H1 (cell line): ENCODE results near the gene NKAIN2. TPM values are rescaled to one million over a fixed set of nuclear protein-coding genes. Genes with fewer than 3 reads are reported as not detected.

ENCODE experiments used
- CTCF ChIA-PET: fragments of 300-600 bp; sonication (Branson Sonifier 250); formaldehyde crosslinking; loops from one replicate; lab custom pipeline; 2021; ENCODE audit not compliant: partially characterized antibody; lab: Charles Lee
- POLR2A ChIA-PET: fragments of 300-600 bp; sonication (Branson Sonifier 250); formaldehyde crosslinking; loops from one replicate; lab custom pipeline; 2021; ENCODE audit warnings: inconsistent platforms; ENCODE audit not compliant: partially characterized antibody; lab: Charles Lee
- DNase-seq, 2 experiments: peaks; one replicate each; pipeline versions ENCODE4 v3.0.0 to v3.0.0-alpha.2; 2010 to 2022; ENCODE audit warnings: low spot score in 2 of 2, low read depth in 1 of 2, mixed read lengths in 1 of 2
- FAIRE-seq: peaks from 2 replicates; lab custom pipeline; 2011; peaks lifted over from hg19 to GRCh38; lab: Jason Lieb, UNC
- H2AFZ ChIP-seq: 2 replicates; pipeline ENCODE4 v1.8.1; 2012; ENCODE audit warnings: low read length, inconsistent platforms
- H2AK5ac ChIP-seq: 2 replicates; pipeline ENCODE4 v1.6.1; 2013; ENCODE audit warnings: low read depth, low read length
- H2BK120ac ChIP-seq: replicated peaks from 2 replicates; pipeline ENCODE3; 2013; ENCODE audit warnings: low read depth, low read length, inconsistent platforms
- H2BK12ac ChIP-seq: 2 replicates; pipeline ENCODE4 v1.6.1; 2013; ENCODE audit warnings: low read depth, low read length
- H2BK15ac ChIP-seq: 2 replicates; pipeline ENCODE4 v1.6.1; 2013; ENCODE audit warnings: low read length
- H2BK20ac ChIP-seq: 2 replicates; pipeline ENCODE4 v1.6.1; 2013; ENCODE audit warnings: low read length
- H2BK5ac ChIP-seq: 2 replicates; pipeline ENCODE4 v1.6.1; 2013; ENCODE audit warnings: low read depth, low read length
- H3K14ac ChIP-seq: 2 replicates; pipeline ENCODE4 v1.6.1; 2013; ENCODE audit warnings: inconsistent platforms; ENCODE audit not compliant: insufficient read length
- H3K18ac ChIP-seq: 2 replicates; pipeline ENCODE4 v1.6.1; 2013; ENCODE audit warnings: low read length; ENCODE audit errors: extremely low read depth
- H3K23ac ChIP-seq: 2 replicates; pipeline ENCODE4 v1.6.1; 2013; ENCODE audit warnings: inconsistent platforms; ENCODE audit not compliant: insufficient read length
- H3K23me2 ChIP-seq: 2 replicates; pipeline ENCODE4 v1.6.1; 2013; ENCODE audit warnings: low read depth, low read length
- H3K27ac ChIP-seq: 2 replicates; pipeline ENCODE4 v1.6.1; 2011; ENCODE audit warnings: low read depth, low read length, inconsistent platforms
- H3K27me3 ChIP-seq, 4 experiments: replicated peaks in 1 of 4; 1 replicate in 1 of 4; 2 replicates in 3 of 4; pipeline versions ENCODE4 v1.6.1 to v1.8.1; 2011 to 2013; ENCODE audit warnings: low read length in 3 of 4, mild to moderate bottlenecking in 3 of 4, inconsistent platforms in 2 of 4, mixed read lengths in 2 of 4, moderate library complexity in 1 of 4; ENCODE audit not compliant: control insufficient read depth in 3 of 4, insufficient read depth in 3 of 4; ENCODE audit errors: extremely low read depth in 1 of 4
- H3K36me3 ChIP-seq, 4 experiments: 2 replicates each; pipeline versions ENCODE4 v1.6.1 to v1.8.1; 2011 to 2013; ENCODE audit warnings: mild to moderate bottlenecking in 4 of 4, low read length in 3 of 4, moderate library complexity in 2 of 4, control low read depth in 1 of 4, inconsistent platforms in 1 of 4; ENCODE audit not compliant: insufficient read depth in 4 of 4, control insufficient read depth in 2 of 4
- H3K4ac ChIP-seq: replicated peaks from 2 replicates; pipeline ENCODE3; 2013; ENCODE audit warnings: low read length, low read depth, mixed read lengths, inconsistent platforms; ENCODE audit not compliant: insufficient read length
- H3K4me1 ChIP-seq, 4 experiments: replicated peaks in 1 of 4; 1 replicate in 1 of 4; 2 replicates in 3 of 4; pipeline versions ENCODE4 v1.6.1 to v1.8.1; 2011 to 2013; ENCODE audit warnings: low read length in 3 of 4, inconsistent platforms in 2 of 4, mixed read lengths in 1 of 4; ENCODE audit not compliant: insufficient read depth in 4 of 4, control insufficient read depth in 3 of 4
- H3K4me2 ChIP-seq, 2 experiments: 2 replicates each; pipeline versions ENCODE4 v1.6.1 to v1.8.1; 2011 to 2013; ENCODE audit warnings: low read depth in 2 of 2, low read length in 2 of 2, control low read depth in 1 of 2, inconsistent platforms in 1 of 2, mild to moderate bottlenecking in 1 of 2; ENCODE audit not compliant: insufficient read depth in 1 of 2
- H3K4me3 ChIP-seq, 4 experiments: fragments of 200-600, 300-600 bp in 1 of 4; sonication (generic), shearing (Covaris generic), sonication (Bioruptor Twin) in 1 of 4; 2 replicates each; pipeline versions ENCODE4 v1.5.1 to v1.8.1; 2011 to 2016; ENCODE audit warnings: low read length in 4 of 4, low read depth in 3 of 4, control low read depth in 2 of 4, inconsistent platforms in 2 of 4, mild to moderate bottlenecking in 2 of 4, mixed read lengths in 1 of 4, moderate library complexity in 1 of 4; ENCODE audit not compliant: insufficient read depth in 2 of 4; ENCODE audit errors: extremely low read depth in 1 of 4
- H3K56ac ChIP-seq: replicated peaks from 2 replicates; pipeline ENCODE3; 2013; ENCODE audit warnings: low read depth, mild to moderate bottlenecking, mixed read lengths, low read length, inconsistent platforms; ENCODE audit not compliant: insufficient read length
- H3K79me1 ChIP-seq: 2 replicates; pipeline ENCODE4 v1.6.1; 2013; ENCODE audit warnings: low read depth, low read length, control low read depth
- H3K79me2 ChIP-seq, 2 experiments: 2 replicates each; pipeline versions ENCODE4 v1.6.1 to v1.8.1; 2012 to 2013; ENCODE audit warnings: low read length in 2 of 2, mild to moderate bottlenecking in 2 of 2, inconsistent platforms in 1 of 2; ENCODE audit not compliant: insufficient read depth in 2 of 2, control insufficient read depth in 1 of 2
- H3K9ac ChIP-seq, 4 experiments: replicated peaks in 1 of 4; 1 replicate in 1 of 4; 2 replicates in 3 of 4; pipeline versions ENCODE4 v1.6.1 to v1.8.1; 2011 to 2013; ENCODE audit warnings: low read depth in 3 of 4, low read length in 3 of 4, control low read depth in 2 of 4, mild to moderate bottlenecking in 2 of 4, moderate library complexity in 2 of 4, inconsistent platforms in 1 of 4; ENCODE audit errors: extremely low read depth in 1 of 4
- H3K9me3 ChIP-seq, 2 experiments: 2 replicates each; pipeline versions ENCODE4 v1.6.1 to v1.8.1; 2012 to 2013; ENCODE audit warnings: mild to moderate bottlenecking in 2 of 2, moderate library complexity in 2 of 2, control low read depth in 1 of 2, inconsistent platforms in 1 of 2, low read depth in 1 of 2, low read length in 1 of 2, mixed read lengths in 1 of 2; ENCODE audit not compliant: insufficient read depth in 2 of 2
- H4K20me1 ChIP-seq, 2 experiments: replicated peaks in 1 of 2; 2 replicates each; pipeline versions ENCODE3 to v1.8.1; 2011 to 2013; ENCODE audit warnings: inconsistent platforms in 2 of 2, low read length in 2 of 2, mild to moderate bottlenecking in 1 of 2; ENCODE audit not compliant: insufficient read depth in 2 of 2, control insufficient read depth in 1 of 2
- H4K5ac ChIP-seq: 2 replicates; pipeline ENCODE4 v1.6.1; 2013; ENCODE audit warnings: low read length, low read depth, mixed read lengths, inconsistent platforms; ENCODE audit not compliant: insufficient read length
- H4K8ac ChIP-seq: 2 replicates; pipeline ENCODE4 v1.8.0; 2013; ENCODE audit warnings: mild to moderate bottlenecking, moderate library complexity, low read length, inconsistent platforms; ENCODE audit not compliant: insufficient read depth; ENCODE audit errors: extremely low read depth
- H4K91ac ChIP-seq: replicated peaks from 2 replicates; pipeline ENCODE3; 2013; ENCODE audit warnings: low read length, mixed read lengths, inconsistent platforms; ENCODE audit not compliant: insufficient read length
- CBX8 ChIP-seq: fragments of 300-800, 300-1000 bp; sonication (generic); IDR thresholded peaks from 2 replicates; pipeline ENCODE4 v1.7.1; 2016; ENCODE audit warnings: low read depth, low read length, borderline replicate concordance
- GTF2F1 ChIP-seq: IDR thresholded peaks from 2 replicates; pipeline ENCODE4 v1.6.1; 2012; ENCODE audit warnings: low read depth, low read length, improper control_type of control experiment, borderline replicate concordance
- KDM1A ChIP-seq: fragments of 200-600, 300-600 bp; sonication (generic); IDR thresholded peaks from 2 replicates; pipeline ENCODE4 v1.7.1; 2016; ENCODE audit warnings: mild to moderate bottlenecking, low read length, borderline replicate concordance
- KDM4A ChIP-seq: IDR thresholded peaks from one replicate; pipeline ENCODE4 v1.7.1; 2012; ENCODE audit warnings: low read depth, mild to moderate bottlenecking, moderate library complexity, low read length, inconsistent platforms; ENCODE audit not compliant: severe bottlenecking
- NANOG ChIP-seq: IDR thresholded peaks from 2 replicates; pipeline ENCODE4 v1.6.1; 2011; ENCODE audit warnings: low read length, low read depth, mild to moderate bottlenecking, inconsistent platforms; ENCODE audit not compliant: insufficient read depth, poor library complexity, severe bottlenecking
- RAD21 ChIP-seq, 2 experiments: IDR thresholded peaks in 1 of 2; conservative IDR thresholded peaks in 1 of 2; 2 replicates each; pipeline ENCODE4 v1.6.1; 2011; ENCODE audit warnings: low read depth in 2 of 2, low read length in 2 of 2, improper control_type of control experiment in 1 of 2, inconsistent platforms in 1 of 2, mild to moderate bottlenecking in 1 of 2, moderate library complexity in 1 of 2
- RBBP5 ChIP-seq: IDR thresholded peaks from 2 replicates; pipeline ENCODE4 v1.7.1; 2012; ENCODE audit warnings: low read depth, mild to moderate bottlenecking, inconsistent platforms, low read length, moderate library complexity, borderline replicate concordance
- TAF1 ChIP-seq: IDR thresholded peaks from 2 replicates; pipeline ENCODE4 v1.6.1; 2011; ENCODE audit warnings: mild to moderate bottlenecking, low read depth, low read length
- WGBS, 2 experiments: shearing (Covaris generic) in 1 of 2; methylation state at CpG; one replicate each; pipeline versions ENCODE4 v1.1.6 to v1.1.7; 2013 to 2015; ENCODE audit warnings: low lambda C conversion rate in 2 of 2, mixed read lengths in 2 of 2, inconsistent platforms in 1 of 2, low coverage in 1 of 2, missing lambda C conversion rate in 1 of 2; ENCODE audit not compliant: insufficient replicate concordance in 2 of 2, insufficient coverage in 1 of 2, insufficient read length in 1 of 2; ENCODE audit errors: extremely low coverage in 1 of 2, missing lambda C conversion rate in 1 of 2; 5-methylcytosine and 5-hydroxymethylcytosine counted together
- polyA plus RNA-seq, 7 experiments: library from polyadenylated mRNA; depleted of rRNA in 3 of 7; stranded (reverse) in 5 of 7; unstranded in 2 of 7; fragments of >200 nt in 5 of 7; fragments of 200-250 nt in 2 of 7; gene quantifications; 1 replicate in 5 of 7; 2 replicates in 1 of 7; 4 replicates in 1 of 7; pipeline versions ENCODE4 v1.2.1 to v1.2.3, GENCODE V29; 2011 to 2013; ENCODE audit warnings: missing spikeins in 2 of 7, mixed read lengths in 2 of 7
- total RNA-seq: library from RNA; stranded (reverse); fragmentation: NEBNext Ultra II Directional; extraction: Animal tissue kit (Norgen Biotek cat#: 25700); gene quantifications from 2 replicates; pipeline ENCODE4 v1.2.1, GENCODE V29; 2021
- TF ChIP-seq, protein P1 (sequence below), 3 experiments: IDR thresholded peaks; 1 replicate in 2 of 3; 2 replicates in 1 of 3; pipeline versions ENCODE4 v1.5.1 to v1.6.1; 2011; ENCODE audit warnings: low read length in 3 of 3, mild to moderate bottlenecking in 3 of 3, inconsistent platforms in 2 of 3, low read depth in 1 of 3, moderate library complexity in 1 of 3; ENCODE audit not compliant: insufficient read depth in 1 of 3; ENCODE audit errors: control extremely low read depth in 1 of 3

NKAIN2 gene
- total and polyA plus RNA-seq, 2 of the 8 experiments (the other 6 are each of a cell fraction or from before 2014, with no cell fraction given), result 0.20 to 0.34 TPM

DNA sequence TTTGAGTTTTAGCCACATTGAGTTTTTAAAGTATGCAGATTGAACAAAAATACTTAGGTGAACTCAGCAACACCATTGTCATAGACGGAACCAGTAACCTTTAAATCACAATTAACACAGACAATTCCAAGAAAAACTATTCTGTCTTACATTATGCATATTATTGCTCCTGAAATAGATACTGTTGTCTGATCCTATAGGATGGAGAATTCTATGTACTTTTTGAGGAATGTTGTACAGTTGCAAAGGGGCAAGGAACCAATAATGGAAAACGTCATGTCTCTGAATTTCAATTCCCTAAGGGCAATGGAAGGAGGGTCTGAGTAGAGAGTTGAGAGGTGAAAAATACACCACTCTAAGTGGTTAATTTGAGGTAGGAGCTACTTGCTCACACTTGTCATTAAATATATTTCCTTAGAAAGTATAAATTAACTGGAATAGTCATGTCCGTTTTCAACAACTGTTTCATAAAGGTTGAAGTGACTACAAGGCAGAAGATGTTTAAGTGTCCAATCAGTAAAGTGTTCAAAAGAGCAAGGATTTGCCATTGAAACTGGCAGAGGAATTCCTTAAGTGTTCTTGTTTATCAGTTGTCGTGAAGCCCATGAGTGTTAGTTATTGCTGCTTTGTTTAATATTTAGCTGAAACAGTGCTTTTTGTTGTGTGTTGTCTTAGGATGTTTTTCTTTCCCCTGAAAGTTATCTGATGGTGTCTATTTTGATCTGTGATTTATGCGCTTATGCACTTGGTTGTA, 1.3 kb downstream of the NKAIN2 start:
- no peaks in the 10 kb centered on the region for H4K20me1 ChIP-seq
- H3K36me3 ChIP-seq, result no peaks in the 10 kb centered on the region
- no peak overlapping the region for H3K18ac ChIP-seq
- no peak overlapping the region for H4K5ac ChIP-seq
- no peak overlapping the region for H2BK15ac ChIP-seq
- no peak overlapping the region for H4K91ac ChIP-seq
- POLR2A ChIA-PET, result no interaction called here
- H3K79me2 ChIP-seq, result no peaks in the 10 kb centered on the region
- H3K79me1 ChIP-seq, result no peaks in the 10 kb centered on the region
- no peak for DNase-seq
- H3K4ac ChIP-seq, result no peak overlapping the region
- peak overlapping the region in 1 of 2 experiments; percentile 58; a peak in 1 of 4 replicates for H3K4me2 ChIP-seq
- H2AK5ac ChIP-seq, result no peak overlapping the region
- no peak overlapping the region for H2BK120ac ChIP-seq
- 81% methylated on average over 5 of the region's 5 CpGs; no CpG with 5 or more reads in 1 of the 2 experiments for WGBS, 2 experiments
- H3K14ac ChIP-seq, result no peak overlapping the region
- CTCF ChIA-PET, result interaction anchor here (1.1 to 3.8 kb wide), 3 partner anchors 83 to 991 kb away, joined by 3 to 18 read pairs (median 4); no protein-coding TSS in a partner anchor
- no peaks in the 10 kb centered on the region; a peak in 1 of 7 replicates for H3K4me1 ChIP-seq
- no peak overlapping the region for H3K9ac ChIP-seq
- H3K9me3 ChIP-seq, result no peaks in the 10 kb centered on the region
- H3K23ac ChIP-seq, result no peak overlapping the region
- no peak overlapping the region for H4K8ac ChIP-seq
- TF ChIP-seq RBBP5 (no peak), TAF1 (no peak), KDM1A (no peak), CBX8 (no peak), KDM4A (no peak), GTF2F1 (no peak), RAD21 (IDR thresholded peaks at IDR 0.05 in 1 of 2, conservative IDR thresholded peaks at IDR 0.05 in 1 of 2; ENCODE audit: low read depth in 2 of 2, low read length in 2 of 2) (no peak), NANOG (no peak)
- TF ChIP-seq, protein P1, sequence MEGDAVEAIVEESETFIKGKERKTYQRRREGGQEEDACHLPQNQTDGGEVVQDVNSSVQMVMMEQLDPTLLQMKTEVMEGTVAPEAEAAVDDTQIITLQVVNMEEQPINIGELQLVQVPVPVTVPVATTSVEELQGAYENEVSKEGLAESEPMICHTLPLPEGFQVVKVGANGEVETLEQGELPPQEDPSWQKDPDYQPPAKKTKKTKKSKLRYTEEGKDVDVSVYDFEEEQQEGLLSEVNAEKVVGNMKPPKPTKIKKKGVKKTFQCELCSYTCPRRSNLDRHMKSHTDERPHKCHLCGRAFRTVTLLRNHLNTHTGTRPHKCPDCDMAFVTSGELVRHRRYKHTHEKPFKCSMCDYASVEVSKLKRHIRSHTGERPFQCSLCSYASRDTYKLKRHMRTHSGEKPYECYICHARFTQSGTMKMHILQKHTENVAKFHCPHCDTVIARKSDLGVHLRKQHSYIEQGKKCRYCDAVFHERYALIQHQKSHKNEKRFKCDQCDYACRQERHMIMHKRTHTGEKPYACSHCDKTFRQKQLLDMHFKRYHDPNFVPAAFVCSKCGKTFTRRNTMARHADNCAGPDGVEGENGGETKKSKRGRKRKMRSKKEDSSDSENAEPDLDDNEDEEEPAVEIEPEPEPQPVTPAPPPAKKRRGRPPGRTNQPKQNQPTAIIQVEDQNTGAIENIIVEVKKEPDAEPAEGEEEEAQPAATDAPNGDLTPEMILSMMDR (IDR thresholded peaks at IDR 0.05; ENCODE audit: control extremely low read depth in 1 of 3, insufficient read depth in 1 of 3, low read depth in 1 of 3, low read length in 3 of 3), result no peak
- no peak overlapping the region for H2AFZ ChIP-seq
- H3K27ac ChIP-seq, result no peak overlapping the region
- H3K56ac ChIP-seq, result no peak overlapping the region
- H3K4me3 ChIP-seq, result no peak overlapping the region
- FAIRE-seq, result no peak
- no peak overlapping the region for H2BK5ac ChIP-seq
- no peak overlapping the region for H2BK12ac ChIP-seq
- H3K27me3 ChIP-seq, result peaks cover 3 to 15% (median 11%) of the 10 kb centered on the region in 4 experiments
- H2BK20ac ChIP-seq, result no peak overlapping the region
- peaks cover 8% of the 10 kb centered on the region; the same call in 1 of the 2 replicates for H3K23me2 ChIP-seq
